ENCODE results near the gene ANAPC13. TPM values are rescaled to one million over a fixed set of nuclear protein-coding genes. Genes with fewer than 3 reads are reported as not detected.

The ANAPC13 gene
- total and polyA plus RNA-seq, 8 donors: 16.5 to 59.1 (median 23.1) TPM

DNA sequence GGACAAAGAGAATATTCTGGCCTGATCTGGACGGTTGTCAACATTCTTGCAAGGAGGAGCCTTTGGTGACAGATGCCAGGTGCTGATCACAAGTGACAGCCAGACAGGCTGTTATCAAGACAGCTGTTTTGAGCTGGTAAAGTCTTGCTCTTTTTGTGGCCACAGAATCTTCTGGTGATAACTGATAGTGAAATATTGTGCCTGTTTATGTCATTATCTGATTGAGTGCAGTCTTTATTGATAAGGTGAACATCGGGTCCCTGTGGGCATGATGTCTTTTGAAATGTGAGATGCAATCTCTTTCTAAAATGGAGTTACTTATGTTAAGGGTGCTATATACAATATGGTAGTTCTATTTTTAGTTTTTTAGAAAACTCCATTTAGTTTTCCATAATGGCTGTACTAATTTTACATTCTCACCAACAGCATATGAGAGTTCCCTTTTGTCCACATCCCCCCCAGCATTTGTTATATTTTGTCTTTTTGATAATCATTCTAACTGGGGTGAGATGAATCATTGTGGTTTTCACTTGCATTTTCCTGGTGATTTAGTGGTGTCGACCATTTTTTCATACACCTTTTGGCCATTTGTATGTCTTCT, 10.8 kb upstream of the ANAPC13 start:
- 75 to 77% methylated on average over 3 of the region's 3 CpGs for WGBS, 2 donors
- DNase-seq (no peak), ATAC-seq (no peak), FAIRE-seq (no peak)
- intact Hi-C loops (cut with DNase I): no loop called here
- no peaks in the 10 kb centered on the region for H3K27me3 ChIP-seq
- H3K4me3 ChIP-seq: no peak overlapping the region
- TF ChIP-seq, protein P1, sequence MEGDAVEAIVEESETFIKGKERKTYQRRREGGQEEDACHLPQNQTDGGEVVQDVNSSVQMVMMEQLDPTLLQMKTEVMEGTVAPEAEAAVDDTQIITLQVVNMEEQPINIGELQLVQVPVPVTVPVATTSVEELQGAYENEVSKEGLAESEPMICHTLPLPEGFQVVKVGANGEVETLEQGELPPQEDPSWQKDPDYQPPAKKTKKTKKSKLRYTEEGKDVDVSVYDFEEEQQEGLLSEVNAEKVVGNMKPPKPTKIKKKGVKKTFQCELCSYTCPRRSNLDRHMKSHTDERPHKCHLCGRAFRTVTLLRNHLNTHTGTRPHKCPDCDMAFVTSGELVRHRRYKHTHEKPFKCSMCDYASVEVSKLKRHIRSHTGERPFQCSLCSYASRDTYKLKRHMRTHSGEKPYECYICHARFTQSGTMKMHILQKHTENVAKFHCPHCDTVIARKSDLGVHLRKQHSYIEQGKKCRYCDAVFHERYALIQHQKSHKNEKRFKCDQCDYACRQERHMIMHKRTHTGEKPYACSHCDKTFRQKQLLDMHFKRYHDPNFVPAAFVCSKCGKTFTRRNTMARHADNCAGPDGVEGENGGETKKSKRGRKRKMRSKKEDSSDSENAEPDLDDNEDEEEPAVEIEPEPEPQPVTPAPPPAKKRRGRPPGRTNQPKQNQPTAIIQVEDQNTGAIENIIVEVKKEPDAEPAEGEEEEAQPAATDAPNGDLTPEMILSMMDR (IDR thresholded peaks at IDR 0.05): no peak
- peaks cover 0 to 3% (median 0%) of the 10 kb centered on the region in 3 donors for H3K36me3 ChIP-seq
- no peaks in the 10 kb centered on the region for H3K9me3 ChIP-seq
- H3K27ac ChIP-seq: no peak overlapping the region
- no peaks in the 10 kb centered on the region for H3K4me1 ChIP-seq

DNA sequence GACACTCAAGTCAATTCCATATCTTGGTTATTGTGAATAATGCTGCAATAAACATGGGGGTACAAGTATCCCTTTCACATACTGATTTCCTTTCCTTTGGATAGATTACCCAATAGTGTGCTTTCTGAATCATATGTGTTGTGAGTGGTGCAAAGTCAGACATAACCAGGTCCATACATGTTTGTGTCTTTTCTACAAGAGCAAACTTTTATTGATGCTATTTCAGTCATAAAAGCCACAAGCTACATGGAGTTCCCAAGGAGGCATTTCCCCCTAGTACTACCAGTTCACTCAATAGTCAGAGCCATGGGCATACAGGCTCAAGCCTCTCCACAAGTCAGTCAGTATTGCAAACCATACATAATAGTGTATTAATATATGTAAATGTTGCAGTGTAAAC, 10.2 kb upstream of the ANAPC13 start:
- H3K9me3 ChIP-seq: no peaks in the 10 kb centered on the region
- no peak for FAIRE-seq
- intact Hi-C loops (cut with DNase I): no loop called here
- no peaks in the 10 kb centered on the region for H3K27me3 ChIP-seq
- ATAC-seq: no peak
- TF ChIP-seq, protein P1 (IDR thresholded peaks at IDR 0.05): no peak
- no peak overlapping the region for H3K4me3 ChIP-seq
- H3K4me1 ChIP-seq: no peaks in the 10 kb centered on the region
- peaks cover 0 to 3% (median 0%) of the 10 kb centered on the region in 3 donors for H3K36me3 ChIP-seq
- DNase-seq: no peak
- H3K27ac ChIP-seq: no peak overlapping the region

DNA sequence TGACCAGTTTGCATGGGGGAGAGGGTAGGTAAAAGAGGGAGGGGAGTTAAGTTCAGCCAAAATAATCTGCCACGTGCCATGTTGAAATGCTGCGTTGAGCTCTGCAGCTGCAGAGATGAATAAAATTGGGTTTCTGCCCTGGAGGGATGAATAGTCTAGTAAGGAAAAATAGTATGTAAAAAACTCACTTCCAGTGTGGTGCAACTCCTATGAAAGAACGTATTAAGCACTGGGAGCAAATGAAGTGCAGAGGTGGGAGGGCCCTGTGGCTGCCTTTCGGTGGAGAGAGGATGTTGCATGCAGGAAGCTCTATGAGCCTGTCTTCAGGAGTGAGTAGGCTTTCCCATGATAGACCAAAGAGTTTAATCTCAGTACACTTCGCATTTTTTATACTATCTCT, 8.7 kb upstream of the ANAPC13 start:
- H3K27me3 ChIP-seq: no peaks in the 10 kb centered on the region
- H3K36me3 ChIP-seq: peaks cover 0 to 3% (median 0%) of the 10 kb centered on the region in 3 donors
- FAIRE-seq: no peak
- no peak overlapping the region for H3K27ac ChIP-seq
- ATAC-seq: no peak
- WGBS, 2 donors: 86 to 87% methylated on average over 5 of the region's 5 CpGs
- DNase-seq: no peak
- H3K4me3 ChIP-seq: no peak overlapping the region
- intact Hi-C loops (cut with DNase I): no loop called here
- TF ChIP-seq, protein P1 (IDR thresholded peaks at IDR 0.05): no peak
- H3K4me1 ChIP-seq: peaks cover 0 to 4% (median 0%) of the 10 kb centered on the region in 3 donors
- H3K9me3 ChIP-seq: no peaks in the 10 kb centered on the region

DNA sequence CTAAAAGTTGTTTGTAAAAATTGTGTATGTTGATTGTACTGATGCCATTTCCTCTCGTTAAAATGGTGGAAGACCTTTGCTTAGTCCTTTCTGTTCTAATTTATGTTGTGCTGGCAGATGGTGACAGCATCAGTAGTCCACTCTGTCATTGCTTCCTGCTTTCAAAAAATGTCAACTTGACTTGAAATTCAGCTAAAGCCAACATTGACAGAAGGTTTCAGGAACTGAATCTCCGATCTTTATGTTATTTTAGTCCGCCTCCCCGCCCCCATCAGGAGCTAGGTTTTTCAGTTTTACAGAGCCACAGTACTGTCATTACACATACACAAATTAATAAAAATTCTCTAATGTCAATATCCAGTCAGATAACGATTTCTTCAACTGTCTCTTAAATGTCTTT, 1.6 kb upstream of the ANAPC13 start:
- ATAC-seq: no peak
- Histone ChIP-seq H3K36me3 (peaks cover 0 to 4% (median 0%) of the 10 kb centered on the region in 3 donors), H3K27me3 (no peaks in the 10 kb centered on the region), H3K9me3 (no peaks in the 10 kb centered on the region), H3K4me3 (peak overlapping the region in 3 of 4 donors; percentile 58 to 91 (median 80)), H3K27ac (peak overlapping the region in 2 of 4 donors; percentile 84 to 96), H3K4me1 (peaks cover 4 to 32% (median 11%) of the 10 kb centered on the region in 3 donors)
- FAIRE-seq: no peak
- DNase-seq: no peak
- intact Hi-C loops (cut with DNase I): no loop called here
- 39 to 52% methylated on average over 5 of the region's 5 CpGs for WGBS, 2 donors
- TF ChIP-seq, protein P1 (IDR thresholded peaks at IDR 0.05): no peak

DNA sequence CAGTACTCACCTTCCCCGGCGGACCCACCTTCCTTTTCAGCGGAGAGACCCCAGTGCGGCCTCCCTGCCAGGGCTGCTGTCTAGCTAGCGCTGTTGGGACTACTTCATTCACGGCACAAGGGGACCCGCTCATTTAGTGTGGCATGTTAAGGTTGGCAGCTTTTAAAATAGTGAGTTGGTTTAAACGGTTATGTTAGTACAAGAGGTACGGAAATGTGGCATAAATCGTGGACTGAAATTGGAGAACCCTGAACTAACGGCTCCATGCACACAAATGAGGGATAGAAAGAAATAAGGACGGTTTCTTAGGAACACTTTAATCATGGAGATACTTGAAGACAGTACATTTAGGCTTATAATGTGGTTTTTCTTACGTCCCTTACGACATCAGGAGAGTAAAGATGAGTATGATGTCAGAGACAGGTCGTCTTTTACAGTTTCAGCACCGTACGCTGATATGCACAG, 824 bp upstream of the ANAPC13 start:
- H3K4me1 ChIP-seq: peaks cover 4 to 32% (median 11%) of the 10 kb centered on the region in 3 donors
- intact Hi-C loops (cut with DNase I): no loop called here

More for the DNA sequence above, 824 bp upstream of the ANAPC13 start:
- DNase-seq: no peak
- H3K9me3 ChIP-seq: no peaks in the 10 kb centered on the region
- TF ChIP-seq, protein P1 (IDR thresholded peaks at IDR 0.05): no peak
- peaks cover 0 to 11% (median 2%) of the 10 kb centered on the region in 3 donors for H3K36me3 ChIP-seq
- H3K27me3 ChIP-seq: no peaks in the 10 kb centered on the region
- H3K27ac ChIP-seq: peak overlapping the region; percentile 79 to 96 (median 87)
- H3K4me3 ChIP-seq: peak overlapping the region; percentile 58 to 91 (median 84)
- peak; percentile 2 to 8 (median 4) for ATAC-seq
- no peak for FAIRE-seq
- WGBS, 2 donors: 1% methylated on average over 17 of the region's 17 CpGs
